Measurements from ENCODE around the gene ARMH2.

DNA sequence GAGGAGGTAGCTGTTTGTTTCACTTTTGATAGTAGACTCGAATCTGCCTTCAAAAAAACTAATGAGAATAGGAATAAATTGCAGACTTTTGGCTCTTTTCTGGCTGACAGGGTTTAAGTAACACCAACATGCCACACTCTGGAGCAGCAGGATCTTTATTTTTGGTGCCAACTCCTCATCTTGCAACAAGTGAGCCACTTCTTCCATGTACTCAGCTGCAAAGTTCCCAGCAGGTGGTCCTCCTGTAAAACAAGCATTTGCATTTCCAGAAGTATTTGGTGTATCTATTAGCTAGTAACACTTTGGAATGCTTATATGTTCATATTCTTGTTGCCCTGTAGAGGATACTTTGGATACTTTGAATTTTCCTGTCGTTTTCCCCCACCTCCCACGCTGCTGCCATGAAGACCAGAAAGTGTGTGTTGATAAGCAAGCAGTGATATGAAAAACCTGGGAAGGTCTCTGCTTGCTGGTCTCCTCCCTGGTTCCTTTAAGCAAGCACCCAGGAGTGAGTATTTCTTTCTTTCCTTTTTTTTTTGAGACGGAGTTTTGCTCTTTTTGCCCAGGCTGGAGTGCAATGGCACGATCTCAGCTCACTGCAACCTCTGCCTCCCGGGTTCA is 1.0 kb downstream of the ARMH2 start:
- TF ChIP-seq, protein P1, sequence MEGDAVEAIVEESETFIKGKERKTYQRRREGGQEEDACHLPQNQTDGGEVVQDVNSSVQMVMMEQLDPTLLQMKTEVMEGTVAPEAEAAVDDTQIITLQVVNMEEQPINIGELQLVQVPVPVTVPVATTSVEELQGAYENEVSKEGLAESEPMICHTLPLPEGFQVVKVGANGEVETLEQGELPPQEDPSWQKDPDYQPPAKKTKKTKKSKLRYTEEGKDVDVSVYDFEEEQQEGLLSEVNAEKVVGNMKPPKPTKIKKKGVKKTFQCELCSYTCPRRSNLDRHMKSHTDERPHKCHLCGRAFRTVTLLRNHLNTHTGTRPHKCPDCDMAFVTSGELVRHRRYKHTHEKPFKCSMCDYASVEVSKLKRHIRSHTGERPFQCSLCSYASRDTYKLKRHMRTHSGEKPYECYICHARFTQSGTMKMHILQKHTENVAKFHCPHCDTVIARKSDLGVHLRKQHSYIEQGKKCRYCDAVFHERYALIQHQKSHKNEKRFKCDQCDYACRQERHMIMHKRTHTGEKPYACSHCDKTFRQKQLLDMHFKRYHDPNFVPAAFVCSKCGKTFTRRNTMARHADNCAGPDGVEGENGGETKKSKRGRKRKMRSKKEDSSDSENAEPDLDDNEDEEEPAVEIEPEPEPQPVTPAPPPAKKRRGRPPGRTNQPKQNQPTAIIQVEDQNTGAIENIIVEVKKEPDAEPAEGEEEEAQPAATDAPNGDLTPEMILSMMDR (IDR thresholded peaks at IDR 0.05), result no peak
- no peak for TF ChIP-seq POLR2A (IDR thresholded peaks at IDR 0.05)
